Gastrocnemius medialis (tissue), 4 donors: ENCODE measurements around the gene CHERP. TPM values are rescaled to one million over a fixed set of nuclear protein-coding genes. Genes with fewer than 3 reads are reported as not detected.
"Not testable (repeated sequence)": the region's sequence is repeated elsewhere in the genome, so short reads cannot be mapped to it uniquely, and the experiment has no call there.

Experiments used
- ATAC-seq, 2 donors: fragments of 150-250 bp; one replicate each; pipeline ENCODE4 v1.9.1; 2016
- DNase-seq, 2 donors: peaks; one replicate each; pipeline ENCODE4 v3.0.0-alpha.2; 2019
- H3K27ac ChIP-seq, 4 donors: fragments of 200-600 bp; sonication (generic); 1 replicate in 1 of 4; 2 replicates in 3 of 4; pipeline ENCODE4 v1.5.1; 2016 to 2018; ENCODE audit warnings: mild to moderate bottlenecking in 2 of 4, moderate library complexity in 1 of 4
- H3K27me3 ChIP-seq, 3 donors: fragments of 200-600 bp; sonication (generic) in 2 of 3; 1 replicate in 1 of 3; 2 replicates in 2 of 3; pipeline versions ENCODE4 v1.5.1 to v1.6.0; 2016 to 2019; ENCODE audit warnings: mild to moderate bottlenecking in 1 of 3, moderate library complexity in 1 of 3
- H3K36me3 ChIP-seq, 2 donors: fragments of 200-600 bp; sonication (generic) in 1 of 2; one replicate each; pipeline ENCODE4 v1.5.1; 2017 to 2018
- H3K4me1 ChIP-seq, 2 donors: fragments of 200-600 bp; sonication (generic) in 1 of 2; one replicate each; pipeline ENCODE4 v1.5.1; 2016 to 2017; ENCODE audit warnings: mild to moderate bottlenecking in 2 of 2
- H3K4me3 ChIP-seq, 4 donors: fragments of 200-600 bp; sonication (generic) in 3 of 4; 1 replicate in 1 of 4; 2 replicates in 3 of 4; pipeline ENCODE4 v1.5.1; 2016 to 2019; ENCODE audit warnings: mild to moderate bottlenecking in 2 of 4
- H3K9me3 ChIP-seq, 3 donors: fragments of 200-600 bp; sonication (generic) in 2 of 3; 1 replicate in 1 of 3; 2 replicates in 2 of 3; pipeline ENCODE4 v1.5.1; 2016 to 2019
- CTCF ChIP-seq, 5 experiments: fragments of 450-650 bp in 3 of 5; fragments of 200-600 bp in 2 of 5; sonication (generic) in 2 of 5; IDR thresholded peaks in 4 of 5; conservative IDR thresholded peaks in 1 of 5; 1 replicate in 4 of 5; 2 replicates in 1 of 5; pipeline ENCODE4 v1.5.1; 2016 to 2019; ENCODE audit warnings: antibody characterized with exemption in 5 of 5, mild to moderate bottlenecking in 3 of 5, moderate library complexity in 3 of 5
- POLR2A ChIP-seq, 2 donors: fragments of 450-650 bp; IDR thresholded peaks; one replicate each; pipeline ENCODE4 v1.6.1; 2017; ENCODE audit warnings: antibody characterized with exemption in 2 of 2, mild to moderate bottlenecking in 2 of 2, moderate library complexity in 2 of 2
- in situ Hi-C, 4 donors: fragments of 200-750 bp; cut with MboI; loops; one replicate each; pipeline versions ENCODE4 v1.15.0 to v1.8.0; 2017; ENCODE audit warnings: low sequenced_read_pairs in 4 of 4
- intact Hi-C: fragments of 100-400 bp; cut with DNase I; formaldehyde crosslinking; loops from one replicate; pipeline ENCODE4 v1.15.1; 2023; ENCODE audit warnings: low total_unique reads
- total RNA-seq, 4 donors: library from RNA; depleted of rRNA; stranded (reverse); fragments of >200 nt; gene quantifications; one replicate each; pipeline versions ENCODE4 v1.1.0 to v1.2.3, GENCODE V29; 2016

CHERP gene
- total RNA-seq, 4 donors from 2014 or later = 7.4 to 12.1 (median 9.8) TPM

GRCh38 chr19:16497837-16498236, 44.4 kb downstream of the CHERP start:
- Histone ChIP-seq H3K4me1 (peaks cover 4 to 10% of the 10 kb centered on the region in 2 donors), H3K36me3 (peaks cover 0 to 2% of the 10 kb centered on the region in 2 donors), H3K27ac (no peak overlapping the region), H3K4me3 (no peak overlapping the region), H3K27me3 (no peaks in the 10 kb centered on the region), H3K9me3 (no peaks in the 10 kb centered on the region)
- intact Hi-C loops (loop anchor here (2.0 kb wide), 2 partner anchors 45 to 55 kb away; partner anchors contain the start of gene CHERP), in situ Hi-C loops (loop anchor here in 1 of 4 donors (10.0 kb wide), 1 partner anchor 63 kb away; no protein-coding TSS in a partner anchor)
- ATAC-seq = no peak
- no peak for DNase-seq
- TF ChIP-seq POLR2A (IDR thresholded peaks at IDR 0.05) (no peak), CTCF (IDR thresholded peaks at IDR 0.05 in 4 of 5, conservative IDR thresholded peaks at IDR 0.05 in 1 of 5) (no peak)

- no peaks in the 10 kb centered on the region for H3K27me3 ChIP-seq
- H3K9me3 ChIP-seq = no peaks in the 10 kb centered on the region
- intact Hi-C loops = loop anchor here (2.0 kb wide), 2 partner anchors 46 to 54 kb away; partner anchors contain the start of gene CHERP
- no peaks in the 10 kb centered on the region for H3K36me3 ChIP-seq
- DNase-seq (no peak), ATAC-seq (no peak)
- H3K4me1 ChIP-seq = peaks cover 4 to 10% of the 10 kb centered on the region in 2 donors
- TF ChIP-seq POLR2A (IDR thresholded peaks at IDR 0.05) (no peak), CTCF (IDR thresholded peaks at IDR 0.05 in 4 of 5, conservative IDR thresholded peaks at IDR 0.05 in 1 of 5) (no peak)
- H3K4me3 ChIP-seq = peak overlapping the region; percentile 74 to 86 (median 80)
- peak overlapping the region; percentile 84 to 94 (median 88) for H3K27ac ChIP-seq
- in situ Hi-C loops = loop anchor here in 1 of 4 donors (10.0 kb wide), 1 partner anchor 62 kb away; no protein-coding TSS in a partner anchor
These were observed 45.2 kb downstream of the CHERP start for GRCh38 chr19:16497042-16497441.

- peak overlapping the region; percentile 84 to 94 (median 88) for H3K27ac ChIP-seq
- peak overlapping the region; percentile 74 to 86 (median 80) for H3K4me3 ChIP-seq
- no peaks in the 10 kb centered on the region for H3K9me3 ChIP-seq
- DNase-seq = peak; percentile 38 to 72
- no peaks in the 10 kb centered on the region for H3K27me3 ChIP-seq
- TF ChIP-seq POLR2A (IDR thresholded peaks at IDR 0.05) = peak in 1 of 2 donors; percentile 5
- no peak for TF ChIP-seq CTCF (IDR thresholded peaks at IDR 0.05 in 4 of 5, conservative IDR thresholded peaks at IDR 0.05 in 1 of 5)
- in situ Hi-C loops (loop anchor here in 1 of 4 donors (10.0 kb wide), 1 partner anchor 62 kb away; no protein-coding TSS in a partner anchor), intact Hi-C loops (loop anchor here (1.0 to 2.0 kb wide), 3 partner anchors 24 to 54 kb away; partner anchors contain the start of gene CHERP)
- ATAC-seq = peak; percentile 65 to 68
- H3K36me3 ChIP-seq = no peaks in the 10 kb centered on the region
- peaks cover 4 to 10% of the 10 kb centered on the region in 2 donors for H3K4me1 ChIP-seq
These were observed 45.6 kb downstream of the CHERP start for GRCh38 chr19:16496613-16496983.

- peak; percentile 20 to 49 (median 38) for TF ChIP-seq CTCF (IDR thresholded peaks at IDR 0.05 in 4 of 5, conservative IDR thresholded peaks at IDR 0.05 in 1 of 5)
- TF ChIP-seq POLR2A (IDR thresholded peaks at IDR 0.05) = peak; percentile 22 to 24
- peaks cover 4 to 10% of the 10 kb centered on the region in 2 donors for H3K4me1 ChIP-seq
- H3K9me3 ChIP-seq = no peaks in the 10 kb centered on the region
- H3K27me3 ChIP-seq = no peaks in the 10 kb centered on the region
- no peaks in the 10 kb centered on the region for H3K36me3 ChIP-seq
- peak; percentile 98 to 99 for DNase-seq
- H3K4me3 ChIP-seq = peak within 1 kb of the TSS; percentile 74 to 86 (median 80)
- peak; percentile 96 to 97 for ATAC-seq
- intact Hi-C loops (loop anchor here (1.0 to 2.0 kb wide), 3 partner anchors 24 to 53 kb away; partner anchors contain the start of gene CHERP), in situ Hi-C loops (loop anchor here in 1 of 4 donors (10.0 kb wide), 1 partner anchor 61 kb away; no protein-coding TSS in a partner anchor)
- peak within 1 kb of the TSS; percentile 84 to 94 (median 88) for H3K27ac ChIP-seq
These were observed 46.1 kb downstream of the CHERP start, which contains the start of the genes C19orf44 and CALR3 for GRCh38 chr19:16495982-16496612. TSS of gene C19orf44 (plus strand) at chr19:16496394. CDS start at chr19:16500793, 4,399 bp downstream. TSS of gene CALR3 (minus strand) at chr19:16496167. CDS start at chr19:16496129, 38 bp downstream.

- ATAC-seq, H3K4me3 ChIP-seq, DNase-seq, in situ Hi-C loops, H3K27me3 ChIP-seq, H3K9me3 ChIP-seq, H3K27ac ChIP-seq, H3K4me1 ChIP-seq, H3K36me3 ChIP-seq, intact Hi-C loops: not testable (repeated sequence)
These were observed 55.8 kb downstream of the CHERP start for GRCh38 chr19:16486476-16486875.
